H1 (cell line): ENCODE results near the gene AP2A2. TPM values are rescaled to one million over a fixed set of nuclear protein-coding genes. Genes with fewer than 3 reads are reported as not detected.

ENCODE experiments used
- ATF2 ChIP-seq: IDR thresholded peaks from 2 replicates; pipeline ENCODE4 v1.6.1; 2012; ENCODE audit warnings: low read length, inconsistent platforms
- BACH1 ChIP-seq: IDR thresholded peaks from 2 replicates; pipeline ENCODE4 v1.6.1; 2012; ENCODE audit warnings: low read length, improper control_type of control experiment
- CBX8 ChIP-seq: fragments of 300-800, 300-1000 bp; sonication (generic); IDR thresholded peaks from 2 replicates; pipeline ENCODE4 v1.7.1; 2016; ENCODE audit warnings: low read depth, low read length, borderline replicate concordance
- CHD2 ChIP-seq: IDR thresholded peaks from 2 replicates; pipeline ENCODE4 v1.6.1; 2012; ENCODE audit warnings: low read length, improper control_type of control experiment
- CREB1 ChIP-seq: IDR thresholded peaks from 2 replicates; pipeline ENCODE4 v1.6.1; 2012; ENCODE audit warnings: inconsistent platforms
- CTCF ChIP-seq, 3 experiments: IDR thresholded peaks; 1 replicate in 2 of 3; 2 replicates in 1 of 3; pipeline versions ENCODE4 v1.5.1 to v1.6.1; 2011; ENCODE audit warnings: low read length in 3 of 3, mild to moderate bottlenecking in 3 of 3, inconsistent platforms in 2 of 3, low read depth in 1 of 3, moderate library complexity in 1 of 3; ENCODE audit not compliant: insufficient read depth in 1 of 3; ENCODE audit errors: control extremely low read depth in 1 of 3
- FOSL1 ChIP-seq: IDR thresholded peaks from 2 replicates; pipeline ENCODE4 v1.6.1; 2011; ENCODE audit warnings: mild to moderate bottlenecking, low read depth, low read length, moderate library complexity; ENCODE audit not compliant: insufficient read depth
- HDAC2 ChIP-seq, 2 experiments: fragments of 300-600 bp in 1 of 2; sonication (generic) in 1 of 2; IDR thresholded peaks; 2 replicates each; pipeline ENCODE4 v1.6.1; 2011 to 2012; ENCODE audit warnings: low read depth in 2 of 2, low read length in 2 of 2, mild to moderate bottlenecking in 2 of 2, moderate library complexity in 2 of 2, borderline replicate concordance in 1 of 2, inconsistent platforms in 1 of 2
- KDM1A ChIP-seq: fragments of 200-600, 300-600 bp; sonication (generic); IDR thresholded peaks from 2 replicates; pipeline ENCODE4 v1.7.1; 2016; ENCODE audit warnings: mild to moderate bottlenecking, low read length, borderline replicate concordance
- MAX ChIP-seq: IDR thresholded peaks from 2 replicates; pipeline ENCODE4 v1.6.1; 2012; ENCODE audit warnings: inconsistent platforms
- NANOG ChIP-seq: IDR thresholded peaks from 2 replicates; pipeline ENCODE4 v1.6.1; 2011; ENCODE audit warnings: low read length, low read depth, mild to moderate bottlenecking, inconsistent platforms; ENCODE audit not compliant: insufficient read depth, poor library complexity, severe bottlenecking
- NRF1 ChIP-seq: IDR thresholded peaks from 2 replicates; pipeline ENCODE4 v1.6.1; 2011; ENCODE audit warnings: mild to moderate bottlenecking, low read depth, low read length, improper control_type of control experiment
- RXRA ChIP-seq: IDR thresholded peaks from 2 replicates; pipeline ENCODE4 v1.6.1; 2011; ENCODE audit warnings: low read depth, mild to moderate bottlenecking, low read length, moderate library complexity; ENCODE audit not compliant: insufficient read depth
- SIN3A ChIP-seq, 2 experiments: IDR thresholded peaks in 1 of 2; conservative IDR thresholded peaks in 1 of 2; 2 replicates each; pipeline ENCODE4 v1.6.1; 2011 to 2012; ENCODE audit warnings: low read length in 2 of 2, improper control_type of control experiment in 1 of 2, low read depth in 1 of 2, mild to moderate bottlenecking in 1 of 2
- SIX5 ChIP-seq: IDR thresholded peaks from 2 replicates; pipeline ENCODE4 v1.6.1; 2011; ENCODE audit warnings: mild to moderate bottlenecking, low read depth, low read length
- SRF ChIP-seq: IDR thresholded peaks from 2 replicates; pipeline ENCODE4 v1.6.1; 2011; ENCODE audit warnings: mild to moderate bottlenecking, low read depth, low read length, moderate library complexity
- TEAD4 ChIP-seq: IDR thresholded peaks from 2 replicates; pipeline ENCODE4 v1.6.1; 2012; ENCODE audit warnings: low read depth, low read length, inconsistent platforms, mixed read lengths
- YY1 ChIP-seq: IDR thresholded peaks from 2 replicates; pipeline ENCODE4 v1.6.1; 2011; ENCODE audit warnings: low read depth, mild to moderate bottlenecking, low read length
- ZNF274 ChIP-seq: IDR thresholded peaks from 2 replicates; pipeline ENCODE4 v1.7.0; 2012; ENCODE audit warnings: low read length, borderline replicate concordance; ENCODE audit errors: extremely low read depth
- polyA plus RNA-seq, 7 experiments: library from polyadenylated mRNA; depleted of rRNA in 3 of 7; stranded (reverse) in 5 of 7; unstranded in 2 of 7; fragments of >200 nt in 5 of 7; fragments of 200-250 nt in 2 of 7; gene quantifications; 1 replicate in 5 of 7; 2 replicates in 1 of 7; 4 replicates in 1 of 7; pipeline versions ENCODE4 v1.2.1 to v1.2.3, GENCODE V29; 2011 to 2013; ENCODE audit warnings: missing spikeins in 2 of 7, mixed read lengths in 2 of 7
- total RNA-seq: library from RNA; stranded (reverse); fragmentation: NEBNext Ultra II Directional; extraction: Animal tissue kit (Norgen Biotek cat#: 25700); gene quantifications from 2 replicates; pipeline ENCODE4 v1.2.1, GENCODE V29; 2021

The AP2A2 gene
- total and polyA plus RNA-seq, 2 of the 8 experiments (the other 6 are each of a cell fraction or from before 2014, with no cell fraction given), result 50.0 to 65.0 TPM

DNA sequence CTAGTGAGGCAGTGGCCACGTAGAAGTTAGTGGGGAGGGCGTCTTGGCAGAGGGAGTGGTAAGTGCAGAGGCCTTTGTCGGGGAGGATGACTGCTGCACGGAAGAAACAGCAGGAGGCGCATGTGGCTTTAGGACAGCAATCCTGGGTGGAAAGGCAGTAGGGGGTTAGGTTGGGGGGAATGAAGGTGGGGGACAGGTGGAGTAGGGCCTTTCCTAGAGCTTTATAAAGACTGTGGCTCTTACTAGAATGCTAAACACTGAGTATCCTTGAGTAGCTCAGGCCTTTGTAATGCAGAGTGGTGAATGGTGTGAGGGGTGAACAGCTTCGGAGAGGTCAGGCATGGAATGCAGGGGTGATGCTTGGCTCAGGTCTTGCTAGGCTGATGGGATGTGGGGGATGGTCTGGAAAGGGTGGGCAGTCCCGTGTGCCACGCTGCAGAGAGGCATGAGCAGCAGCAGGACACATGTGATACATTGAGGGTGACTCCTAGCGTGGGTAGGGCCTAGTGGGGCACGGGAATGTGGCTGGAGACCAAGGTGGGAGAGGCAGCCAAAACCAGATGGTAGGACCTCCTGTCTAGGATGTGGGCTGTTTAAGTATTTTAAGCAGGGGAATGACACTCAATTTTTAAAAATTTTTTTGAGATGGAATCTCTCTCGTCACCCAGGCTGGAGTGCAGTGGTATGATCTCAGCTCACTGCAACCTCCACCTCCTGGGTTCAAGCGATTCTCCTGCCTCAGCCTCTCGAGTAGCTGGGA is 19.2 kb downstream of the AP2A2 start (continued):
- TF ChIP-seq SIX5 (no peak), ATF2 (no peak), CTCF (IDR thresholded peaks at IDR 0.05; ENCODE audit: control extremely low read depth in 1 of 3, insufficient read depth in 1 of 3, low read depth in 1 of 3, low read length in 3 of 3) (peak; percentile 45 to 50 (median 49)), HDAC2 (IDR thresholded peaks at IDR 0.05; ENCODE audit: borderline replicate concordance in 1 of 2, low read depth in 2 of 2, low read length in 2 of 2) (peak; percentile 52 to 60; a peak in 3 of 4 replicates), SRF (no peak), BACH1 (peak; percentile 47; the same call in 1 of the 2 replicates), RXRA (0 out of 2 replicates have a peak, but pooled peaks have one; percentile 39), KDM1A (peak; percentile 60; the same call in 1 of the 2 replicates), ZNF274 (no peak), TEAD4 (peak; percentile 99), CREB1 (peak; percentile 13; the same call in 1 of the 2 replicates), YY1 (0 out of 2 replicates have a peak, but pooled peaks have one; percentile 29), MAX (peak; percentile 97), CHD2 (peak; percentile 73; the same call in 1 of the 2 replicates), FOSL1 (no peak), NANOG (peak; percentile 89), CBX8 (no peak), SIN3A (conservative IDR thresholded peaks at IDR 0.05 in 1 of 2, IDR thresholded peaks at IDR 0.05 in 1 of 2; ENCODE audit: low read depth in 1 of 2, low read length in 2 of 2) (peak in 1 of 2 experiments; percentile 51; a peak in 1 of 4 replicates), NRF1 (no peak)
